Heart right ventricle (tissue), 16 donors: ENCODE measurements around the gene ANAPC15. TPM values are rescaled to one million over a fixed set of nuclear protein-coding genes. Genes with fewer than 3 reads are reported as not detected.
A peak's percentile ranks its signal among the peaks of the same experiment; 100 is the strongest.

Source experiments
- ATAC-seq, 8 donors: fragments of 200-7000 bp; cut with Tn5 transposase; one replicate each; pipeline ENCODE4 v1.9.1; 2020; ENCODE audit warnings: mild to moderate bottlenecking in 8 of 8, moderate library complexity in 8 of 8, moderate number of reproducible peaks in 1 of 8
- DNase-seq, 2 donors: peaks; one replicate each; pipeline ENCODE4 v3.0.0-alpha.2; 2020
- H3K27ac ChIP-seq, 10 donors: fragments of 200-600 bp; sonication (generic) in 2 of 10; one replicate each; pipeline versions ENCODE4 v1.5.0 to v1.8.0; 2020 to 2022; ENCODE audit warnings: mild to moderate bottlenecking in 3 of 10
- H3K27me3 ChIP-seq, 7 donors: fragments of 200-600 bp; one replicate each; pipeline ENCODE4 v1.8.0; 2021 to 2022; ENCODE audit warnings: mild to moderate bottlenecking in 2 of 7
- H3K36me3 ChIP-seq, 9 donors: fragments of 200-600 bp; sonication (generic) in 1 of 9; one replicate each; pipeline versions ENCODE4 v1.5.0 to v1.8.0; 2020 to 2022; ENCODE audit warnings: mild to moderate bottlenecking in 2 of 9
- H3K4me1 ChIP-seq, 9 donors: fragments of 200-600 bp; sonication (generic) in 1 of 9; one replicate each; pipeline versions ENCODE4 v1.5.0 to v1.8.0; 2020 to 2022; ENCODE audit warnings: mild to moderate bottlenecking in 4 of 9
- H3K4me3 ChIP-seq, 10 donors: fragments of 200-600 bp; sonication (generic) in 2 of 10; one replicate each; pipeline versions ENCODE4 v1.5.0 to v1.8.0; 2020 to 2022; ENCODE audit warnings: mild to moderate bottlenecking in 7 of 10, moderate library complexity in 2 of 10
- H3K9me3 ChIP-seq, 11 donors: fragments of 200-600 bp in 10 of 11; sonication (generic) in 2 of 11; one replicate each; pipeline versions ENCODE4 v1.5.0 to v1.8.0; 2013 to 2022; ENCODE audit warnings: mild to moderate bottlenecking in 2 of 11, control low read depth in 1 of 11, moderate library complexity in 1 of 11
- WGBS, 2 donors: extraction: QIAGEN DNeasy Blood & Tissue Kit; methylation state at CpG; one replicate each; pipeline ENCODE4 v1.1.7; 2013; ENCODE audit warnings: inconsistent platforms in 1 of 2; 5-methylcytosine and 5-hydroxymethylcytosine counted together
- intact Hi-C, 10 donors: fragments of 100-400 bp; cut with DNase I; formaldehyde crosslinking; loops; one replicate each; pipeline versions ENCODE4 v1.11.1 to v1.14.2; 2022
- polyA plus RNA-seq, 2 donors: library from polyadenylated mRNA; stranded (reverse); fragments of 200-250 nt; gene quantifications; one replicate each; pipeline ENCODE4 v1.2.3, GENCODE V29; 2013
- total RNA-seq, 10 donors: library from RNA; stranded (reverse); fragmentation: NEBNext Ultra II Directional in 3 of 10; extraction: Animal tissue kit (Norgen Biotek cat#: 25700) in 3 of 10; gene quantifications; one replicate each; pipeline versions ENCODE4 v1.2.1 to v1.2.4, GENCODE V29; 2021 to 2023
- TF ChIP-seq, protein P1 (sequence below), 9 donors: fragments of 200-600 bp; sonication (generic) in 2 of 9; IDR thresholded peaks; one replicate each; pipeline versions ENCODE4 v1.5.0 to v1.8.0; 2021 to 2022; ENCODE audit warnings: antibody characterized with exemption in 9 of 9, mild to moderate bottlenecking in 5 of 9, moderate library complexity in 1 of 9
- donor health status: Arrhythmogenic right ventricular cardiomyopathy.
- donor health status: ischemic (EF 13 %, LVEDD 7.1; RV severe dilation, severe dysfunction).
- donor health status: healthy with polysubstance abuse.
- donor health status: DM: no; HTN: yes; CAD: no.
- donor health status: DM: no; HTN: no; CAD: no.
- donor health status: ischemic (EF 25% LVEDD 6.9; RV normal size, moderate dysfunction).
- donor health status: ischemic (EF 25% LVEDD 5.7; RV mildly dilated, moderate dysfunction).
- donor health status: healthy.
- donor health status: DM: yes; HTN: yes; CAD: no.
- donor health status: Ischemic cardiomyopathy.
- donor health status: ischemic (EF 35%, LVEDD 5.7; RV mildly dilated, moderate dysfunction).
- donor health status: nonischemic (EF 11% LVEDD 7.7; RV severe dilation, severe dysfunction).
- donor health status: DM: yes; HTN: yes; CAD: no.
- donor health status: PGD.
- donor health status: ischemic (EF 29% LVEDD 5.4; RV normal size, mild dysfunction).
- donor health status: nonischemic (EF 23%, LVEDD 6.1; RV moderate dilation, normal function).

ANAPC15 gene
- total and polyA plus RNA-seq, 12 donors, result 31.8 to 104 (median 46.8) TPM

DNA sequence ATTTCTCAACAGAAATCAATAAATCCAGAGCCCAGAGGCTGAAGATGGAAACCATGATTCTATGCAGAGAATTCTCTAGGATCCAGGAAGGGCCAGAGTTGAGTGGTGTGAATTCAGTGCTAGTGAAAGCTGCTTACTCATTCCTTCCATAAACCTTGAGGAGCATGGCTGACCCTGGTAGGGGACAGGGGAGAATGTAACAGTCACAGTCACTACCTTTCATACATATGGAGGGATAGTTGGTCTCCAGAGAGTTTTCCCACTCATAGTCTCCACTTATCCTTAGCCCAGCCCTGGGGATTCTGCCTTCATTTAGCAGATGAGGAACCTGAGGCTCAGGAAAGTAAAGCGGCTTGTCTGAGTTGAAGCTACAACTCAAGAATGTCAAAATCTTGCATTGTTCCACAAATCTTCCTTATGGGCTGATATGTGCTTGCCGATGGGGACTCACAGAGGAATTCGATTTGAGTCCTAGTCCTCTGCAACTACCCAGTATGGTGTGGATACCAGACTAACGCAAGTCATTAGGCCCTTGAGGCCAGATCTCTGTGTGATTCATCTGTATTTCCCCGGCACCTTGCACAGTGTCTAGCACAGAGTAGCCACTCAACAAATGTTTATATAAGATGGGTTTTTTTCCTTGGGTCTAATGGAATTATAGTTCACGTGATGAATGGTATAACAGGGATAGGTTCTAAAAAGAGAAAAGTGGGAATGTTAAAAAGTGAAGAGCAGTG lies 3.7 kb upstream of the ANAPC15 start:
- intact Hi-C loops, result loop anchor here in 2 of 10 donors (10.0 kb wide), 2 partner anchors 299 to 319 kb away; partner anchors contain the start of gene CLPB (in 1 of the 2)
- ATAC-seq, result no peak
- H3K27ac ChIP-seq, result no peak overlapping the region
- no peaks in the 10 kb centered on the region for H3K9me3 ChIP-seq
- H3K4me3 ChIP-seq, result no peak overlapping the region
- H3K4me1 ChIP-seq, result peaks cover 4 to 20% (median 14%) of the 10 kb centered on the region in 9 donors
- H3K36me3 ChIP-seq, result no peaks in the 10 kb centered on the region
- TF ChIP-seq, protein P1, sequence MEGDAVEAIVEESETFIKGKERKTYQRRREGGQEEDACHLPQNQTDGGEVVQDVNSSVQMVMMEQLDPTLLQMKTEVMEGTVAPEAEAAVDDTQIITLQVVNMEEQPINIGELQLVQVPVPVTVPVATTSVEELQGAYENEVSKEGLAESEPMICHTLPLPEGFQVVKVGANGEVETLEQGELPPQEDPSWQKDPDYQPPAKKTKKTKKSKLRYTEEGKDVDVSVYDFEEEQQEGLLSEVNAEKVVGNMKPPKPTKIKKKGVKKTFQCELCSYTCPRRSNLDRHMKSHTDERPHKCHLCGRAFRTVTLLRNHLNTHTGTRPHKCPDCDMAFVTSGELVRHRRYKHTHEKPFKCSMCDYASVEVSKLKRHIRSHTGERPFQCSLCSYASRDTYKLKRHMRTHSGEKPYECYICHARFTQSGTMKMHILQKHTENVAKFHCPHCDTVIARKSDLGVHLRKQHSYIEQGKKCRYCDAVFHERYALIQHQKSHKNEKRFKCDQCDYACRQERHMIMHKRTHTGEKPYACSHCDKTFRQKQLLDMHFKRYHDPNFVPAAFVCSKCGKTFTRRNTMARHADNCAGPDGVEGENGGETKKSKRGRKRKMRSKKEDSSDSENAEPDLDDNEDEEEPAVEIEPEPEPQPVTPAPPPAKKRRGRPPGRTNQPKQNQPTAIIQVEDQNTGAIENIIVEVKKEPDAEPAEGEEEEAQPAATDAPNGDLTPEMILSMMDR (IDR thresholded peaks at IDR 0.05), result no peak
- no peak for DNase-seq
- 92% methylated on average over 6 of the region's 6 CpGs for WGBS, 2 donors
- H3K27me3 ChIP-seq, result peaks cover 0 to 17% (median 0%) of the 10 kb centered on the region in 7 donors

DNA sequence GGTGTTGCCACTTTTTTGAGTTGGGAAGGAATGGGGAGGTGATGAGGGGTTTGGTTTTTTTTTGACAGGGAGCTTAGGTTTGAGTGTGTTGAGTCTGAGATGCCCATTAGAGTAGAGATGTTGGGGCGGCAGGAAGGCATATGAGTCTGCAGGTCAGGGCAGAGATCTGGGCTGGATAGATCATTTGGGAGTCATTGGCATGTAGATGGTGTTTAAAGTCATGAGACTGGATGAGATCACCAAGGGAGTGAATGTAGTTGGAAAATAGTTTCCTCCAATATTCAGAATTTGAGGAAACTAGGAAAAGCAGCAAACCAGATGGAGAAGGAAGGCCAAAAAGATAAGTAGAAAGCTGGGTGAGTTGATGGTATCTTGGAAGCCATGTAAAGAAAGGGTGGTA lies 2.1 kb upstream of the ANAPC15 start:
- Histone ChIP-seq H3K4me3 (no peak overlapping the region), H3K27me3 (peaks cover 0 to 11% (median 0%) of the 10 kb centered on the region in 7 donors), H3K27ac (no peak overlapping the region), H3K36me3 (peaks cover 0 to 11% (median 0%) of the 10 kb centered on the region in 9 donors), H3K9me3 (no peaks in the 10 kb centered on the region), H3K4me1 (peaks cover 4 to 24% (median 15%) of the 10 kb centered on the region in 9 donors)
- ATAC-seq (no peak), DNase-seq (no peak)
- intact Hi-C loops, result loop anchor here in 3 of 10 donors (5.0 to 10.0 kb wide), 3 partner anchors 113 to 320 kb away; partner anchors contain the start of gene CLPB (in 1 of the 3)
- TF ChIP-seq, protein P1 (IDR thresholded peaks at IDR 0.05), result no peak
- 93 to 97% methylated on average over 1 of the region's 1 CpG for WGBS, 2 donors

DNA sequence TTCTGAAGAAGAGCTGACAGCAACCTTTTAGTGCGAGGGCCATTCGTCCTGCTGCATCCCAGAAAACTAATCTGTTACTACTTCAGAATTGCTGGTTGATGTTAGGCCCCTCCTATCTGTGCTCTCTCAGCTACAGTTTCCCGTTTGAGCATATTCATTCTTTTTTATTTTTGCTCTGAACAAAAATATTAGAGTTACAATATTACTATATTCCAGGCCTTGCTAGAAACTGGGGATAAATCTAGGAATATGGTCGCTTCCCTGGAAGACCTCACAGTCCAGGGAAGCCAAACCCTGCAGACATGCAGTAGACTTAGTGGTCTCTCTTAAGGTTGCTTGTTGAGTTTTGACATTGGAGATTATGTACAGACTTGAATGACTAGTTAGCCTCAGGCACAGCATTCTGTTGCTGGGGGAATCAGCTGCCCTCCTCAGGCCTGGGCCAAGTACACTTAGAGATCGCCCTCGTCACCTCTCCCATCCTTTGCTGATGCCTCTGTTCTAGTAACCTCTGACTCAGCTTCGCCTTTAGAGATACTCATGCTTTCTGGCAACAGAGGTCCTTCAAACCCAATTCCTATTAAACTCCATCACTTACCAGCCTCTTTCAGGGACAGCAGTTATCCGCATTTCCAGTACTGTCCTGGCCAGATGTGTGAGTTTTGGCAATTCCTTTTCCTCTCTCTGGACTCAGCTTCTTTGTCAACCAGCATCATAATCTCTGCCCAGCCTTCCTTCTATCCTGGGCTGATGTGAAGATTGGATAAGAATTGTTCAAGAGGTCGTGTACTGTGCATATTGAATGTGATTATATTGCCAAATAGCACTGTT lies 698 bp upstream of the ANAPC15 start:
- H3K4me3 ChIP-seq, result peak overlapping the region in 9 of 10 donors; percentile 42 to 84 (median 58)
- peak overlapping the region; percentile 88 to 100 (median 96) for H3K27ac ChIP-seq
- H3K9me3 ChIP-seq, result no peaks in the 10 kb centered on the region
- peaks cover 0 to 10% (median 0%) of the 10 kb centered on the region in 7 donors for H3K27me3 ChIP-seq
- TF ChIP-seq, protein P1 (IDR thresholded peaks at IDR 0.05), result no peak
- H3K4me1 ChIP-seq, result peaks cover 4 to 21% (median 15%) of the 10 kb centered on the region in 9 donors
- DNase-seq (no peak), ATAC-seq (no peak)
- intact Hi-C loops, result loop anchor here in 6 of 10 donors (1.0 to 10.0 kb wide), 8 partner anchors 10 to 322 kb away; partner anchors contain the start of genes LRRC51 (in 3 of the 6), NUMA1 (in 3 of the 6), LAMTOR1 (in 2 of the 6) and CLPB (in 1 of the 6)
- WGBS, 2 donors, result 65 to 67% methylated on average over 9 of the region's 9 CpGs
- H3K36me3 ChIP-seq, result peaks cover 0 to 25% (median 0%) of the 10 kb centered on the region in 9 donors
